GM18505 (cell line): ENCODE measurements around the gene PPP2R3B.

Experiments
- ATAC-seq: cut with Tn5 transposase; IDR thresholded peaks from one replicate; pipeline ENCODE4 v1.9.1; 2021; ENCODE audit not compliant: unreplicated experiment
- POLR2A ChIP-seq: IDR thresholded peaks from 4 replicates; pipeline ENCODE4 v1.6.1; 2011; ENCODE audit warnings: borderline replicate concordance; ENCODE audit not compliant: insufficient read depth, insufficient read length; ENCODE audit errors: extremely low read depth

The PPP2R3B gene

GRCh38 chrX:338836-339400, 47.8 kb downstream of the PPP2R3B start:
- no peak for TF ChIP-seq POLR2A

GRCh38 chrX:338281-338835, 48.3 kb downstream of the PPP2R3B start:
- TF ChIP-seq POLR2A: no peak
- no peak for ATAC-seq

More at GRCh38 chrX:338836-339400, 47.8 kb downstream of the PPP2R3B start:
- no peak for ATAC-seq

- ATAC-seq: no peak
- TF ChIP-seq POLR2A: no peak
These were observed 49.3 kb downstream of the PPP2R3B start for GRCh38 chrX:337331-337831.

- TF ChIP-seq POLR2A: no peak
- ATAC-seq: no peak
These were observed 50.5 kb downstream of the PPP2R3B start for GRCh38 chrX:336227-336626.

- no peak for TF ChIP-seq POLR2A
- no peak for ATAC-seq
These were observed 51.0 kb downstream of the PPP2R3B start for GRCh38 chrX:335758-336155.

- ATAC-seq: no peak
- TF ChIP-seq POLR2A: no peak
These were observed 51.5 kb downstream of the PPP2R3B start for GRCh38 chrX:334971-335757.

GRCh38 chrX:334331-334891, 52.3 kb downstream of the PPP2R3B start:
- TF ChIP-seq POLR2A: no peak
- no peak for ATAC-seq

GRCh38 chrX:333611-334311, 52.9 kb downstream of the PPP2R3B start:
- no peak for ATAC-seq
- no peak for TF ChIP-seq POLR2A

GRCh38 chrX:332916-333610, 53.6 kb downstream of the PPP2R3B start:
- no peak for TF ChIP-seq POLR2A
- ATAC-seq: no peak

GRCh38 chrX:332496-332860, 54.2 kb downstream of the PPP2R3B start:
- no peak for TF ChIP-seq POLR2A
- no peak for ATAC-seq

GRCh38 chrX:331825-332495, 54.7 kb downstream of the PPP2R3B start:
- ATAC-seq: no peak
- no peak for TF ChIP-seq POLR2A

GRCh38 chrX:331151-331824, 55.4 kb downstream of the PPP2R3B start:
- no peak for ATAC-seq
- TF ChIP-seq POLR2A: no peak
